Chondrocyte (in vitro differentiated cells): Measurements from ENCODE around the gene TTLL8. TPM values are rescaled to one million over a fixed set of nuclear protein-coding genes. Genes with fewer than 3 reads are reported as not detected.

Experiments used
- DNase-seq: peaks from one replicate; pipeline ENCODE4 v3.0.0; 2021; ENCODE audit warnings: mixed read lengths, low spot score
- H3K27ac Mint-ChIP-seq: one replicate; pipeline ENCODE4 v1.8.0; 2021; ENCODE audit warnings: mild to moderate bottlenecking, moderate library complexity, mixed read lengths; ENCODE audit not compliant: unreplicated experiment
- H3K27me3 Mint-ChIP-seq: 2 replicates; pipeline ENCODE4 v1.8.0; 2021; ENCODE audit warnings: low read depth, mixed read lengths
- H3K36me3 Mint-ChIP-seq: 2 replicates; pipeline ENCODE4 v1.8.0; 2021; ENCODE audit warnings: low read depth, mixed read lengths
- H3K4me1 Mint-ChIP-seq: 2 replicates; pipeline ENCODE4 v1.8.0; 2021; ENCODE audit warnings: low read depth, mild to moderate bottlenecking, mixed read lengths
- H3K4me3 Mint-ChIP-seq: one replicate; pipeline ENCODE4 v1.8.0; 2021; ENCODE audit warnings: mild to moderate bottlenecking, moderate library complexity, mixed read lengths; ENCODE audit not compliant: unreplicated experiment
- H3K9me3 Mint-ChIP-seq: 2 replicates; pipeline ENCODE4 v1.8.0; 2021; ENCODE audit warnings: low read depth, mixed read lengths
- total RNA-seq: library from RNA; stranded (reverse); gene quantifications from 3 replicates; pipeline ENCODE4 v1.2.1, GENCODE V29; 2021
- TF ChIP-seq, protein P1 (sequence below): fragments of 200-600 bp; sonication (generic); IDR thresholded peaks from 2 replicates; pipeline ENCODE4 v1.5.0; 2021; ENCODE audit warnings: antibody characterized with exemption, mild to moderate bottlenecking, moderate library complexity

TTLL8 gene
- total RNA-seq, 1 donor from 2014 or later = not detected

DNA sequence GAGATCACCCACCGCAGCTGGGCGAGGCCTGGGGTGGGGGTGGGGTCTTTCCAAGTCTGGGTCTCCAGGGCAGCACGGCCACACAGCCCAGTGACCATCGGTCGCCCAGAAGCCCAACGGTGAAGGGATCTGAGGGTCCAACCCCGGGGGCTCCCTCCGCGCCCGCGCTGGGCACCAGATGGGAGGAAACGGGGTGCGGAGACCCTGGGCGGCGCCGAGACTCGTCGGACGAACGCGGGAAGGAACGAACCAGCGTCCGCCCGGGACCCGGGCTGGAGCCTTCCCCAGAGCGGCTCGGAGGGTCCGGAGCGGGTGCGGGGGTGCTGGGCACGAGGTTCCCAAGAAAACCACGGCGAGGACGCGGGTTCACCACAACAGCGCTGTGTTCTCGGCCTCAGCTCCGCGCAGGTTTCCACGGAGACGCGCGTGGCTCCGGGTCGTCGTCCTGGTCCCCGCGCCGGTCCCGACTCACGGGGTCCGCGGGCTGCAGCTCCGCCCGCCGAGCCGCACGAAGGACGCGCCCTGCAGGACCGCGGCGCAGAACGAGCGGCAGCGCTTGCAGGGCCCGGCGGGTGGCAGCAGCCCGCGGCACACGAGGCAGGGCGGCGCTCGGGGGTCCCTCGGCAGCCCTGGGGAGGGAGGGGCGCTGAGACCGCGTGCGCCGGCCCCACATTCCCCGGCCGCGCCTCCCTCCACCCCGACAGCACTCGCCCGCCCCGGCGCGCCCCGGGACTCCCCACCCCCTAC lies 43.3 kb downstream of the TTLL8 start:
- TF ChIP-seq, protein P1, sequence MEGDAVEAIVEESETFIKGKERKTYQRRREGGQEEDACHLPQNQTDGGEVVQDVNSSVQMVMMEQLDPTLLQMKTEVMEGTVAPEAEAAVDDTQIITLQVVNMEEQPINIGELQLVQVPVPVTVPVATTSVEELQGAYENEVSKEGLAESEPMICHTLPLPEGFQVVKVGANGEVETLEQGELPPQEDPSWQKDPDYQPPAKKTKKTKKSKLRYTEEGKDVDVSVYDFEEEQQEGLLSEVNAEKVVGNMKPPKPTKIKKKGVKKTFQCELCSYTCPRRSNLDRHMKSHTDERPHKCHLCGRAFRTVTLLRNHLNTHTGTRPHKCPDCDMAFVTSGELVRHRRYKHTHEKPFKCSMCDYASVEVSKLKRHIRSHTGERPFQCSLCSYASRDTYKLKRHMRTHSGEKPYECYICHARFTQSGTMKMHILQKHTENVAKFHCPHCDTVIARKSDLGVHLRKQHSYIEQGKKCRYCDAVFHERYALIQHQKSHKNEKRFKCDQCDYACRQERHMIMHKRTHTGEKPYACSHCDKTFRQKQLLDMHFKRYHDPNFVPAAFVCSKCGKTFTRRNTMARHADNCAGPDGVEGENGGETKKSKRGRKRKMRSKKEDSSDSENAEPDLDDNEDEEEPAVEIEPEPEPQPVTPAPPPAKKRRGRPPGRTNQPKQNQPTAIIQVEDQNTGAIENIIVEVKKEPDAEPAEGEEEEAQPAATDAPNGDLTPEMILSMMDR = peak; percentile 34
- Mint-ChIP-seq H3K36me3 (peaks cover 2% of the 10 kb centered on the region), H3K4me3 (no peak overlapping the region), H3K27ac (no peak overlapping the region), H3K9me3 (peaks cover 2% of the 10 kb centered on the region), H3K4me1 (peaks cover 11% of the 10 kb centered on the region), H3K27me3 (peaks cover 18% of the 10 kb centered on the region)
- DNase-seq = peak; percentile 83

DNA sequence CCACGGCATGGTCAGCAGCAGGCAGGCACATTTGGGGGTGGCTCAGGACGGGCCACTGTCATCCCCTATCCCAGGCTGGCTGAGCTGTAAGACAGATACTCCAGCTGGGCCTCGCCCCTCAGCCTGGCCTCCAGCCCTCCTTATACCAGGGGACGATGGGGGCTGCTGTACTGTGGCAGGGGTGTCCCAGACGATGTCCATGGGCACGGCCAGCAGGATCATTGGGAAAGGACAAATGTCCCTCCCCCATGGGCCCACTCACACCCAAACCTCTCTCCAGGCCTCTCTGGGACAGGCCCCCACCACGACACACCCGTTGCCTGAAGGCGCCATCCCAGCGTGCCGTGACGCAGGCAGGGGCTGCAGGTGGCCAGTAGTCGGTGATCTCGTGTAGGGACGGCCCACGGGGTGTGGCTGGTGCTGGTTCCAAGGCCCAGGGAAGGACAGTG lies 44.0 kb downstream of the TTLL8 start:
- DNase-seq = no peak
- Mint-ChIP-seq H3K9me3 (peaks cover 2% of the 10 kb centered on the region), H3K27me3 (peaks cover 19% of the 10 kb centered on the region), H3K4me1 (peaks cover 11% of the 10 kb centered on the region), H3K27ac (no peak overlapping the region), H3K36me3 (peaks cover 1% of the 10 kb centered on the region), H3K4me3 (no peak overlapping the region)
- TF ChIP-seq, protein P1 = no peak

DNA sequence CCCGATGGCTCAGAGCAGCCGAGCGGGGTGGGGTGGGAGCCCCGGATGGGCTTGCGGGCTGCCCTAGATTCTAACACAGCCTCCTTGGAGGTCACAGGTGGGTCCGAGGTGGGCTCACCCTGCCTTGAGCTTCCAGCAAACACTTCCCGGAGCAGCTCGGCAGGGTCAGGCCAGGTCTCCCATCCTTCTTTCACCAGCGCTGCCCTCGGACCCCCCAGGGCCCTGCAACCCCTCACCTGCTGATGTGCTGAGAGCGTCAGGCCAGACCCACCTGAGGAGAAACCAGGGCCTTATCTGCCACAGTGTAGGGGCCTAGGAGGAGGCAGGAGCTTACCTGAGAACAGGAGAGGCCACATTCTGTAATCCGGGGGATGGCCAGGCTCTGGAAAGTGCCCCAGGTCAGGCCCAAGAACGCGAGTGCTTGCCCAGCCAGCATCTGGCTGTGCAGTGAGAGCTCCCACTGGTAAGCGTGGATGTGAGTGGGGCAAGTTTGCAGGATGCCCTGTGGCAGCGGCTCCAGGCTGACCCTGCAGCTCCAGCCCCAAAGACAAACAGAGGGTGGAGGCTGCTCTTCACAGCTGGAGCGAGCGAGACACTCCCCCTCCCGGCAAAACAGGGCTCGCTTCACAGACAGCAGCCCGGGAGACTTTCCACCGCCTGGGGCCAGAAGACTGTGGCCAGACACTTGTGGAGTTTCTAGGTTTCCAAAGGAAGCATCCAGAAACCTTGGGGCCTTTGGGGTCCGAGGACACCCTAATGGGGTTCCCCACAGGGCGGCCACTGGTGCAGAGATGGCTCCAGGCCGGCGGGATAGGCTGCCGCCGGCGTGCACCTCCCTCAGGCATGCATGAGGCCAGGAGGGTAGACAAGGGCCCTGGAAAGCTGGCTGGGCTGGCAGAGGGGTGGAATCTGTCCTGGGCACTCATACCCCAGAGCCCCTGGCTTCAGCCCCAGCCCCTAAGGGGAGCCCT lies 45.6 kb downstream of the TTLL8 start, which contains the start of gene IL17REL:
IL17REL (minus strand) TSS at position 555 of the 971 bp plus-strand sequence; CDS start at position 436, 119 bp downstream.
- TF ChIP-seq, protein P1 = peak; percentile 66
- Mint-ChIP-seq H3K36me3 (no peaks in the 10 kb centered on the region), H3K4me1 (peaks cover 11% of the 10 kb centered on the region), H3K4me3 (no peak within 1 kb of the TSS), H3K9me3 (no peaks in the 10 kb centered on the region), H3K27me3 (peaks cover 10% of the 10 kb centered on the region), H3K27ac (no peak within 1 kb of the TSS)
- peak; percentile 78 for DNase-seq

DNA sequence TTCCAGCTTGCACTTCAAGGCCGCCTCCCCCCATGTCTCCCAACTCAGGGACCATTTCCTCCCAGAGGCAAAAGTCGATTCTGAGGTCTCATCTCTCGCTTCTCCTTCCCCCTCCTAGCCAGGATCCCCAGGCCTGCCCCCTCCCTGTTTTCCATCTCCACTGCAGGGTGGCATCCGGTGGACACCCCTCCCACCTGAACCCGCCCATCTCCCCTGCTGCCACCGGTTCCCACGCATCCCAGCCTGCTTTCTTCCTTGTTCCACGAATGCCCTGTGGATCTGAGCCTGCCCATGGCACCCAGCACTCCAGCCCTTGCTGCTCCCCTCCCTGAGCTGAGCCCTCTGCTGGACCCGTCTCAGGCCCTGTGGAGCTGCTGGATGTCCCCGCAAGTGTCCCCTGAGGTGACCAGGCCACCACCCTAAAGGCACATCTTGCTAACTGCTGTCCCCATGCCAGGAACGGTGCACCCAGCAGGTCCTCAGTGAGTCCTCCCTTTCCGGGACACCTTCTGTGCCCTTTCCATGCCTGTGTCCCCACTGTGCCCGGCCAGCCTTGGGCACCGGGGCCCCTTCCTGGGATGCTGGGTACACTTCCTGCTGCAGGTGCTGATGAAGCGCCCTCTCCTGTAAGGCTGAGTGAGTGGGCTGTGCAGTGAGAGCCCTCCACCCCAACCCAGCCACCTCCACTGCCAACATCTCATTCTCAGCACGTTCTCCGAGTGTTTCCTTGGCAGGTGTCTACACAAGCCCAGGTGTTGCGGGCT lies 46.5 kb downstream of the TTLL8 start:
- no peak overlapping the region for H3K27ac Mint-ChIP-seq
- no peaks in the 10 kb centered on the region for H3K36me3 Mint-ChIP-seq
- DNase-seq = no peak
- H3K9me3 Mint-ChIP-seq = no peaks in the 10 kb centered on the region
- H3K4me3 Mint-ChIP-seq = no peak overlapping the region
- H3K4me1 Mint-ChIP-seq = peaks cover 11% of the 10 kb centered on the region
- H3K27me3 Mint-ChIP-seq = peaks cover 9% of the 10 kb centered on the region
- TF ChIP-seq, protein P1 = no peak
